ENCODE measurements around the gene GALM.

- TF ChIP-seq, protein P1, sequence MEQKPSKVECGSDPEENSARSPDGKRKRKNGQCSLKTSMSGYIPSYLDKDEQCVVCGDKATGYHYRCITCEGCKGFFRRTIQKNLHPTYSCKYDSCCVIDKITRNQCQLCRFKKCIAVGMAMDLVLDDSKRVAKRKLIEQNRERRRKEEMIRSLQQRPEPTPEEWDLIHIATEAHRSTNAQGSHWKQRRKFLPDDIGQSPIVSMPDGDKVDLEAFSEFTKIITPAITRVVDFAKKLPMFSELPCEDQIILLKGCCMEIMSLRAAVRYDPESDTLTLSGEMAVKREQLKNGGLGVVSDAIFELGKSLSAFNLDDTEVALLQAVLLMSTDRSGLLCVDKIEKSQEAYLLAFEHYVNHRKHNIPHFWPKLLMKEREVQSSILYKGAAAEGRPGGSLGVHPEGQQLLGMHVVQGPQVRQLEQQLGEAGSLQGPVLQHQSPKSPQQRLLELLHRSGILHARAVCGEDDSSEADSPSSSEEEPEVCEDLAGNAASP (CRISPR knock-in tag; IDR thresholded peaks at IDR 0.05; ENCODE audit: borderline replicate concordance) = no peak
- TF ChIP-seq BCL3 (CRISPR knock-in tag; IDR thresholded peaks at IDR 0.05) = no peak
- no peak for TF ChIP-seq JUNB (CRISPR knock-in tag; IDR thresholded peaks at IDR 0.05; ENCODE audit: borderline replicate concordance)
- TF ChIP-seq CTCF (CRISPR knock-in tag; IDR thresholded peaks at IDR 0.05) = no peak
- no peak for TF ChIP-seq FOXK1 (CRISPR knock-in tag; IDR thresholded peaks at IDR 0.05; ENCODE audit: borderline replicate concordance, low read depth)
- TF ChIP-seq MAFK (conservative IDR thresholded peaks at IDR 0.05 in 1 of 2, IDR thresholded peaks at IDR 0.05 in 1 of 2; ENCODE audit: low read length in 2 of 2) = no peak
- TF ChIP-seq NR2C2 (CRISPR knock-in tag; IDR thresholded peaks at IDR 0.05; ENCODE audit: borderline replicate concordance) = no peak
These were observed 73.6 kb downstream of the GALM start for GRCh38 chr2:38739524-38739923.

Data from HepG2 (cell line).